OCI-LY3 (cell line): Measurements from ENCODE around the gene GNAI3.

Experiments
- H2AFZ ChIP-seq: fragments of 200-600, 300-600 bp; shearing (Covaris generic); 2 replicates; pipeline ENCODE4 v1.6.0; 2014; ENCODE audit warnings: antibody characterized with exemption, low read depth, low read length
- H3K27ac ChIP-seq: fragments of 200-600, 300-600 bp; sonication (generic); 2 replicates; pipeline ENCODE4 v1.5.1; 2014; ENCODE audit warnings: mild to moderate bottlenecking, low read length, moderate library complexity, mixed read lengths
- H3K27me3 ChIP-seq: fragments of 200-600, 300-600 bp; sonication (generic); 2 replicates; pipeline ENCODE4 v1.6.1; 2014; ENCODE audit warnings: low read depth, low read length, mixed read lengths
- H3K36me3 ChIP-seq: fragments of 200-600, 300-600 bp; sonication (generic); replicated peaks from 2 replicates; pipeline ENCODE3; 2014; ENCODE audit warnings: low read depth, low read length, mixed read lengths
- H3K4me1 ChIP-seq: fragments of 300-600, 200-600 bp; sonication (generic); 2 replicates; pipeline ENCODE4 v1.6.1; 2014; ENCODE audit warnings: low read length, mixed read lengths
- H3K4me2 ChIP-seq: fragments of 200-600, 300-600 bp; sonication (generic); 2 replicates; pipeline ENCODE4 v1.6.1; 2014; ENCODE audit warnings: low read length, mixed read lengths
- H3K4me3 ChIP-seq: fragments of 300-600, 200-600 bp; sonication (generic); 2 replicates; pipeline ENCODE4 v1.5.1; 2014; ENCODE audit warnings: antibody characterized with exemption, mild to moderate bottlenecking, low read length, moderate library complexity
- H3K79me2 ChIP-seq: fragments of 300-600, 200-600 bp; shearing (Covaris generic); 2 replicates; pipeline ENCODE4 v1.6.1; 2014; ENCODE audit warnings: mild to moderate bottlenecking, low read length, mixed read lengths
- H3K9ac ChIP-seq: fragments of 300-600, 200-600 bp; shearing (Covaris generic); 2 replicates; pipeline ENCODE4 v1.6.0; 2014; ENCODE audit warnings: mild to moderate bottlenecking, low read length, moderate library complexity
- H3K9me3 ChIP-seq: fragments of 200-600, 300-600 bp; shearing (Covaris generic); 2 replicates; pipeline ENCODE4 v1.6.1; 2014; ENCODE audit warnings: low read length, mixed read lengths; ENCODE audit not compliant: insufficient read depth
- H4K20me1 ChIP-seq: fragments of 200-600, 300-600 bp; sonication (generic); 2 replicates; pipeline ENCODE4 v1.6.1; 2016; ENCODE audit warnings: low read length, mixed read lengths; ENCODE audit not compliant: insufficient read depth
- CTCF ChIP-seq: fragments of 200-600, 300-600 bp; sonication (generic); IDR thresholded peaks from 2 replicates; pipeline ENCODE4 v1.5.1; 2014; ENCODE audit warnings: antibody characterized with exemption, low read length, low read depth
- EZH2phosphoT487 ChIP-seq: fragments of 200-600 bp; shearing (Covaris generic); IDR thresholded peaks from 2 replicates; pipeline ENCODE4 v1.6.1; 2018; ENCODE audit warnings: antibody characterized with exemption, mixed run types, low read depth

The GNAI3 gene

GRCh38 chr1:109634771-109635750 is 86.6 kb downstream of the GNAI3 start:
- peak overlapping the region; percentile 75 for H3K4me2 ChIP-seq
- H3K4me3 ChIP-seq = peak overlapping the region; percentile 53
- no peaks in the 10 kb centered on the region for H3K27me3 ChIP-seq
- H3K79me2 ChIP-seq = no peaks in the 10 kb centered on the region
- no peaks in the 10 kb centered on the region for H4K20me1 ChIP-seq
- H3K9me3 ChIP-seq = no peaks in the 10 kb centered on the region
- H3K27ac ChIP-seq = peak overlapping the region; percentile 43; the same call in 1 of the 2 replicates
- H3K36me3 ChIP-seq = peaks cover 6% of the 10 kb centered on the region
- H3K4me1 ChIP-seq = peaks cover 24% of the 10 kb centered on the region
- H3K9ac ChIP-seq = peak overlapping the region; percentile 47; the same call in 1 of the 2 replicates
- TF ChIP-seq CTCF (no peak), EZH2phosphoT487 (no peak)
- no peak overlapping the region; the same call in 1 of the 2 replicates for H2AFZ ChIP-seq

- H3K36me3 ChIP-seq = peaks cover 4% of the 10 kb centered on the region
- no peak for TF ChIP-seq CTCF
- no peak for TF ChIP-seq EZH2phosphoT487
- H3K9me3 ChIP-seq = no peaks in the 10 kb centered on the region
- H3K27ac ChIP-seq = no peak overlapping the region
- no peaks in the 10 kb centered on the region for H3K27me3 ChIP-seq
- no peak overlapping the region for H3K9ac ChIP-seq
- H2AFZ ChIP-seq = no peak overlapping the region
- peaks cover 24% of the 10 kb centered on the region for H3K4me1 ChIP-seq
- H3K79me2 ChIP-seq = no peaks in the 10 kb centered on the region
- H4K20me1 ChIP-seq = no peaks in the 10 kb centered on the region
- H3K4me2 ChIP-seq = peak overlapping the region; percentile 75
- H3K4me3 ChIP-seq = no peak overlapping the region
These were observed 87.4 kb downstream of the GNAI3 start for GRCh38 chr1:109635862-109636200.

DNA sequence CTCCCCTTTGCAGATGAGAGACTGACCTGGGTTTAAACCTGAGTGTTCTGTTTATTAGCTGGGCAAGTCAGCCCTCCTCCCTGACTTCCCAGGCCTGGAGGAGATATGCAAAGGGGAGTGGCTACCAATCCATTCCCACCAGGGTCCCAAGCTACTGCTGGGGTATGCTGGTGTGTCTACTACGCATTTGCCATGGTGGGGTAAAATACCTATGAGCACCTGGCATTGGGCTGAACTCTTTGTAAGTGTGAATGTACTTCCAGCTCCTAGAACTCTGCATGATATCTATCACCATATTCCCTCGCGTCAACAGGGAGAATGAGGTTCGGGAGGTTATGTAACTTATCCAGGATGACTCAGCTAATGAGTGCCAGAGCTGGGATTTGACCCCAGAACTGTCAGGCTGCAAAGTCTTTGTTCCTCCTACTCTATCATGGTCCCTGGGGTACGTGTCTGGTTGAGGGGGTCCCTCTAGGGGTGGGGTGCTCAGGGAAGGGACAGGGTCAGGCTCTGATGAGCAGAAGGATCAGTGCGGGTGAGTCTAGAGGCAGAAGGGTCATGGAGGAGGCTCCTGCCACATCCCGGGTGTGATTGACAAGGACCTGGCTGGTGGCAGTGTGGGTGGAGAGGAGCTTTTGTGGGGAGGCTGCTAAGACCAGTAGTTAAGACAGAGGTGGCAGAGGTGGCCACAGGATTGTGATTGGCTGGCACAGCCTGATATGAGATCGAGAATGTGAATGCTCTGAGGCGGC is 88.0 kb downstream of the GNAI3 start:
- Histone ChIP-seq H3K4me3 (no peak overlapping the region), H3K9me3 (no peaks in the 10 kb centered on the region), H3K27ac (no peak overlapping the region), H3K36me3 (no peaks in the 10 kb centered on the region), H3K9ac (no peak overlapping the region), H3K4me2 (no peak overlapping the region), H3K27me3 (no peaks in the 10 kb centered on the region), H3K4me1 (peaks cover 24% of the 10 kb centered on the region), H3K79me2 (no peaks in the 10 kb centered on the region), H2AFZ (no peak overlapping the region), H4K20me1 (no peaks in the 10 kb centered on the region)
- no peak for TF ChIP-seq EZH2phosphoT487
- no peak for TF ChIP-seq CTCF

- H3K36me3 ChIP-seq = no peaks in the 10 kb centered on the region
- H3K9me3 ChIP-seq = no peaks in the 10 kb centered on the region
- H3K27me3 ChIP-seq = no peaks in the 10 kb centered on the region
These were observed 89.0 kb downstream of the GNAI3 start for GRCh38 chr1:109637446-109637845.

More at GRCh38 chr1:109637446-109637845, 89.0 kb downstream of the GNAI3 start:
- H4K20me1 ChIP-seq = no peaks in the 10 kb centered on the region
- H3K9ac ChIP-seq = no peak overlapping the region
- H2AFZ ChIP-seq = no peak overlapping the region
- no peak overlapping the region for H3K27ac ChIP-seq
- no peak overlapping the region for H3K4me3 ChIP-seq
- no peaks in the 10 kb centered on the region for H3K79me2 ChIP-seq
- H3K4me2 ChIP-seq = no peak overlapping the region
- no peak for TF ChIP-seq CTCF
- no peak for TF ChIP-seq EZH2phosphoT487
- peaks cover 24% of the 10 kb centered on the region for H3K4me1 ChIP-seq
